ENCODE data around the gene CACNA1E.
A peak's percentile ranks its signal among the peaks of the same experiment; 100 is the strongest.

CACNA1E gene

GRCh38 chr1:181513786-181514297 is 30.5 kb downstream of the CACNA1E start:
- no peak overlapping the region for H3K4me3 ChIP-seq (ENCODE audit: low read depth, low read length)
- no peak for DNase-seq (ENCODE audit: low read depth)
- no peak for TF ChIP-seq MYC (IDR thresholded peaks at IDR 0.05; ENCODE audit: low read depth, low read length)
- no peak for TF ChIP-seq CTCF (IDR thresholded peaks at IDR 0.05; ENCODE audit: low read depth, low read length)
- TF ChIP-seq MAX (IDR thresholded peaks at IDR 0.05; ENCODE audit: low read depth, low read length): no peak
- no peak for TF ChIP-seq POLR2A (IDR thresholded peaks at IDR 0.05; ENCODE audit: extremely low read depth, insufficient read length)

- TF ChIP-seq CTCF (IDR thresholded peaks at IDR 0.05; ENCODE audit: low read depth, low read length) (no peak), MAX (IDR thresholded peaks at IDR 0.05; ENCODE audit: low read depth, low read length) (no peak), POLR2A (IDR thresholded peaks at IDR 0.05; ENCODE audit: extremely low read depth, insufficient read length) (no peak), MYC (IDR thresholded peaks at IDR 0.05; ENCODE audit: low read depth, low read length) (no peak)
- DNase-seq (ENCODE audit: low read depth): peak; percentile 54
- H3K4me3 ChIP-seq (ENCODE audit: low read depth, low read length): no peak overlapping the region
These were observed 31.3 kb downstream of the CACNA1E start for GRCh38 chr1:181514298-181515290.

GRCh38 chr1:181516706-181517105 is 33.4 kb downstream of the CACNA1E start:
- no peak for DNase-seq (ENCODE audit: low read depth)
- H3K4me3 ChIP-seq (ENCODE audit: low read depth, low read length): no peak overlapping the region
- no peak for TF ChIP-seq POLR2A (IDR thresholded peaks at IDR 0.05; ENCODE audit: extremely low read depth, insufficient read length)
- no peak for TF ChIP-seq MAX (IDR thresholded peaks at IDR 0.05; ENCODE audit: low read depth, low read length)
- no peak for TF ChIP-seq MYC (IDR thresholded peaks at IDR 0.05; ENCODE audit: low read depth, low read length)
- TF ChIP-seq CTCF (IDR thresholded peaks at IDR 0.05; ENCODE audit: low read depth, low read length): no peak

GRCh38 chr1:181517181-181517875 is 34.0 kb downstream of the CACNA1E start:
- TF ChIP-seq MAX (IDR thresholded peaks at IDR 0.05; ENCODE audit: low read depth, low read length) (no peak), MYC (IDR thresholded peaks at IDR 0.05; ENCODE audit: low read depth, low read length) (no peak)
- H3K4me3 ChIP-seq (ENCODE audit: low read depth, low read length): no peak overlapping the region
- DNase-seq (ENCODE audit: low read depth): no peak

DNA sequence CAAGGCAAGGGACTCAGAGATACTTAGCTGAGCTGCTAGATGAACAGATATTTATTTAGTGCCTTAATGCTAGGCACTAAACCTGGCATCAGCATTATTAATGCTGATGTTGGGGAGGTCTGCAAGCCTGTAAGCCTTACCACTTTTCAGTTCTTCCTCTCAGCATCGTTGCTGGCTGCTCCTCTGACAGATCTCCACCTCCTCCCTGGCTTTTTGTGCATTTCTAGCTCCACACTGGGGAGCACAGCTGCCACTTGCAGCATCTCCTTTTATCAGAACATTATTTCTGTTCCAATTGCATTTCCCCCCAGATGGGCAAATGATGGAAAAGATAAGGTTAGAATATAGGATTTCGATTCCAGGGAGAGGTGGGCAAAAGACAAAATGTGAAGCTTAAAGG is 34.8 kb downstream of the CACNA1E start:
- TF ChIP-seq POLR2A (IDR thresholded peaks at IDR 0.05; ENCODE audit: extremely low read depth, insufficient read length) (no peak), MYC (IDR thresholded peaks at IDR 0.05; ENCODE audit: low read depth, low read length) (no peak), MAX (IDR thresholded peaks at IDR 0.05; ENCODE audit: low read depth, low read length) (no peak), CTCF (IDR thresholded peaks at IDR 0.05; ENCODE audit: low read depth, low read length) (no peak)
- no peak overlapping the region for H3K4me3 ChIP-seq (ENCODE audit: low read depth, low read length)

More for the DNA sequence above, 34.8 kb downstream of the CACNA1E start:
- no peak for DNase-seq (ENCODE audit: low read depth)
